ENCODE data around the gene DOK6.

DOK6 gene

GRCh38 chr18:69484699-69485396 lies 84.2 kb downstream of the DOK6 start:
- H3K27ac ChIP-seq, result no peak overlapping the region
- TF ChIP-seq CTCF (conservative IDR thresholded peaks at IDR 0.05) (peak; percentile 35), ZFX (IDR thresholded peaks at IDR 0.05) (no peak)

GRCh38 chr18:69487488-69488394 lies 87.1 kb downstream of the DOK6 start:
- no peak overlapping the region for H3K27ac ChIP-seq
- TF ChIP-seq CTCF (conservative IDR thresholded peaks at IDR 0.05) (no peak), ZFX (IDR thresholded peaks at IDR 0.05) (no peak)

- TF ChIP-seq ZFX (IDR thresholded peaks at IDR 0.05) (no peak), CTCF (conservative IDR thresholded peaks at IDR 0.05) (no peak)
Measured at GRCh38 chr18:69490072-69490471, 89.4 kb downstream of the DOK6 start.

GRCh38 chr18:69490813-69491212 lies 90.1 kb downstream of the DOK6 start:
- TF ChIP-seq ZFX (IDR thresholded peaks at IDR 0.05) (no peak), CTCF (conservative IDR thresholded peaks at IDR 0.05) (no peak)
- no peak overlapping the region for H3K27ac ChIP-seq

More at GRCh38 chr18:69490072-69490471, 89.4 kb downstream of the DOK6 start:
- H3K27ac ChIP-seq, result no peak overlapping the region

- TF ChIP-seq ZFX (IDR thresholded peaks at IDR 0.05) (no peak), CTCF (conservative IDR thresholded peaks at IDR 0.05) (no peak)
- no peak overlapping the region for H3K27ac ChIP-seq
Measured at GRCh38 chr18:69491576-69491975, 90.9 kb downstream of the DOK6 start.

GRCh38 chr18:69492861-69493260 lies 92.2 kb downstream of the DOK6 start:
- H3K27ac ChIP-seq, result no peak overlapping the region
- TF ChIP-seq ZFX (IDR thresholded peaks at IDR 0.05) (no peak), CTCF (conservative IDR thresholded peaks at IDR 0.05) (no peak)

GRCh38 chr18:69494841-69495240 lies 94.2 kb downstream of the DOK6 start:
- TF ChIP-seq ZFX (IDR thresholded peaks at IDR 0.05) (no peak), CTCF (conservative IDR thresholded peaks at IDR 0.05) (no peak)
- no peak overlapping the region for H3K27ac ChIP-seq
